Stimulated activated CD8-positive, alpha-beta memory T cell treated with anti-CD3 and anti-CD28 coated beads, Interleukin-15, amount 100 ng/mL, for 4 hours (primary cell): ENCODE results near the gene NKX1-1.
"Not testable (repeated sequence)": the region's sequence is repeated elsewhere in the genome, so short reads cannot be mapped to it uniquely, and the experiment has no call there.

Source experiments
- DNase-seq, 2 donors: peaks; one replicate each; pipeline ENCODE4 v3.0.0-alpha.2; 2020; ENCODE audit warnings: low read depth in 2 of 2

NKX1-1 gene

DNA sequence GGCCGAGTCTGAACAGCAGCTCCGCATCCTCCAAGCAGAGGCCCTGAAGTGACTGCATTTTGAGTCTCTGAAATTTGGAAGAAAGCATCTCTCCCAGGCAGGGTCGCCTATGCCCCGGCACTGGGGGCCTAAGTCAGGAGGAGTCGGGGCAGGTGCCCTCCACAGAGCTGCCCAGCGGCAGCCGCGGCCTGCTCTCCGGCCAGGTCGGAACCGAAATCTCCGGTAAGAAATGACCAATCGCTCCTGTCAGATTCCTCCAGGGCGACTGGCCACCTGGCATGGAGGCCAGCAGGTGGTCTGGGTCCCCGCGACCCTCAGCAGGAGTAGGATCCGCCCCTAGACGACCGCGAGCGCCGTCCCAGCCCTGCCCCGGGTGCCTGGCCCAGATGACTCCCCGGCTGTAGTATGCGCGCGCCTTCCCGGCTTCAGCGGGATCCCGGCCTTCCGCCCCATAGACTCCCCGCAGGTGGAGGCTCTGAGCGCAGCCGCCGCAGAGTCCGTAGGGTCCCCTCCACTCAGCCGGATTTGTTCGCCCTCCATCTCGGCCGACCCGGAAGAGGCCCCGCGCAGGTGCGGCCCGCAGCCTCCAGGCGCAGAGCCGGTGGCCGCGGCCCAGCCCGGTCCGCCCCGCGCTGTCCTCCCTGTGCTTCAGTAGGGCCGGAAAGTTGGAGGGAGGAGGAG lies 1.5 kb downstream of the NKX1-1 start:
- DNase-seq: no peak

DNA sequence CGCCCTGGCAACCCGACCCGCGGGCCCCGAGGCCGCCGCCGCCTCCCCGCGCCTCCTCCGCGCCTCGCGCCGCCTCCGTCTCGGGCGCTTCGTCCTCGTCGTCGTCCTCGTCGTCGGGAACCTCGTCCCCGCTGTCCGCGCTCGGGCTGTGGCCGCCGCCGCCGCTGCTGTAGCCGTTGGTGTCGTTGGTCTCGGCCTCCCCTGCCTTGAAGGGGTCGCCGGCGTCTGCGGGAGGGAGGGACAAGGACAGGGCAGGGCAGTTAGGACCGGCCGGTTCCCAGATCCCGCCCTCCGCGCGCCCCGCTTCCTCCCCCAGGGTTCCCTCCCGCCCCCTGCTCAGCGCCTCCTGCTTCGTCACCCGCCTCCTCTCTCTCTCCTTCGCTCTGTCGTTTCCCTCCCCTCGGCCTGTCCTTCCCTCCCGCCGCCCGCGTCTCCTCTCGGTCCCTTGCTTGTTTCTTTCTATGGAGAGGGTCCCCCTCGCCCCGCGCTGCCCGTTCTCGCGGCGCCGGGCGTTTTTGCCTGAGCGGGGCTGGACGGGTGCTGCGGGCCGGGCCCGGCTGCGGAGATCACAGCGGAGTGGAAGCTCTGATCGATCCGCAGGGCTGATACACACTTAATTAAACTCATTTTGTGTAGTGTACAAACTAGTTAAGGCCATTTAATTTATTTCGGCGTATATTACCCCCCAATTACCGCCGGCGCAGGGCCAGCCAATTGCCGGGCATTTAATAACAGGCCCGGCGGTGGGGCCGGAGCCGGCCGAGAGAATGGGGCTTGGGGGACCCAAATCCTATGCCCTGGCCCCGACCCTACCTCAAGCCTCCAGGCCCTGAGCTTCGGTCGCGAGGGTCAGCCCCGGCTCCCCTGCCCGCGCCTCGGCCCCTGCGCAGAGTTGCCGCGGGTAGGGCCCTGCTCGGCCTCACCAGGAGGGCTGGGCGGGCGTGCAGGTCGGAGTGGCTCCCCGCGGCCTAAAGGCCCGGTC lies 2.4 kb downstream of the NKX1-1 start:
- no peak for DNase-seq

DNA sequence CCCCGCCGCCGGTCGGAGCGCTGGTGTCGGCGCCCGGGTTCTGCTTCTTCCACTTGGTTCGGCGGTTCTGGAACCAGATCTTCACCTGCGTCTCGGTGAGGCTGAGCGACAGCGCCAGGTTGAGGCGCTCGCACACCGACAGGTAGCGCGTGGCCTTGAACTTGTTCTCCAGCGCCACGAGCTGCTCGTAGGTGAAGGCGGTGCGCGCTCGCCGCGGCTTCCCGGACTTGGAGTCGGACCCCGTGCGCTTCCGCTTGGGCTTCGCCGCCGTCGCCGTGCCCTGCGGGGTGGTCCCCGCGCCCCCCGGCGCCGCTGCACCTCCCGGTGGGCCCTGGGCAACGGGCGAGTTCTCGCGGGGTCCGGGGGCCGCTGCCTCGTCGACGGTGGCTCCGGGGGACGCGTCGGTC lies 3.1 kb downstream of the NKX1-1 start:
- DNase-seq: no peak

DNA sequence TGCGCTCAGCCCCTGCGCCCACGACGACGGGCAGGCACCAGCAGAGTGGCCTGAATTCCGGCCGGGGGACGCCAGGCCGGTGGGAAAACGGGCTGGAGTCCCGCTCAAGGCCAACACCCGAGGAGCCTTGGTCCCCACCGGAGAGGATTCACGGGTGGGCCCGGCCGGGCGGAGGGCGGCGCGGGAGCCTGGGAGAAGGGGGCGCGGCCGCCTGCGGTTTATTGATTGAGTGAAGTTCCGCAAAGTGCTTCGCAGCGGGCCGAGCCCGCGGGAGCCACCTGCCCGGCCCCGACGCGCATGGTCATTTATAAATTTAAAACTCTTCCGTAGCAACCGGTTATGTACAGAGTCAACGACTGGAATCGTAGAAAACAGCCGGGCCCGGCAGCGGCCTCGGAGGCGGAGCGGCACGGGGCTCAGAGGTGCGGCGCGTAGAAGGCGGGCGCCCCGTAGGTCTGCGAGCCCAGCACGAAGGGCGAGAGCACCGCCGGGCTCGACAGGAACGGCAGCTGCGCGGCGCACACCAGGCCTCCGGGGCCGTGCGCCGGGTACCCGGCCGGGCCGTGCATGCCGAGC lies 3.6 kb downstream of the NKX1-1 start:
- no peak for DNase-seq

DNA sequence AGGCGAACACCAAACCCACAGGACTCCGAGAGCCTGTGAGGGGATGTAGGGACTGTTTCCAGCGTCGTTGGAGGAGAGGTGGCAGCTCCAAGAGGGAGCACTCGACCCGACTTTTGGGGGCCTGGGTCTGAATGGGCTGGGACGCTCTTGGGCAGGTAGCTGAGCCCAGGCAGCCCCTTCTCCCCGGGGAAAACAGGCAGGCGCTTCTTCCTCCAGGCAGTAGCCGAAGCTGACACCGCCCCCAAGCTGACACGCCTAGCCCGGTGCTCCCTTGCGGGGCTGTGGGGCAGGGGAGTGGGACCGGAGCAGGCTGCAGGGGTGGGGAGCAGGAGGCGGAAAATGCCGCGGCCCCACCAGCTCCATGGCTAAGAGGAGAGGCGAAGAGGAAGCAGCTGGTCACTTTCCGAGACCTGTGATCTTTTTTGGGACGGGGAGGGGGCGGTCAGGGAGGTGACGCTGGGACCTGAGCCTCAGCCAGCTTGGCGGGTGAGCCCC lies 4.2 kb downstream of the NKX1-1 start:
- no peak for DNase-seq

DNA sequence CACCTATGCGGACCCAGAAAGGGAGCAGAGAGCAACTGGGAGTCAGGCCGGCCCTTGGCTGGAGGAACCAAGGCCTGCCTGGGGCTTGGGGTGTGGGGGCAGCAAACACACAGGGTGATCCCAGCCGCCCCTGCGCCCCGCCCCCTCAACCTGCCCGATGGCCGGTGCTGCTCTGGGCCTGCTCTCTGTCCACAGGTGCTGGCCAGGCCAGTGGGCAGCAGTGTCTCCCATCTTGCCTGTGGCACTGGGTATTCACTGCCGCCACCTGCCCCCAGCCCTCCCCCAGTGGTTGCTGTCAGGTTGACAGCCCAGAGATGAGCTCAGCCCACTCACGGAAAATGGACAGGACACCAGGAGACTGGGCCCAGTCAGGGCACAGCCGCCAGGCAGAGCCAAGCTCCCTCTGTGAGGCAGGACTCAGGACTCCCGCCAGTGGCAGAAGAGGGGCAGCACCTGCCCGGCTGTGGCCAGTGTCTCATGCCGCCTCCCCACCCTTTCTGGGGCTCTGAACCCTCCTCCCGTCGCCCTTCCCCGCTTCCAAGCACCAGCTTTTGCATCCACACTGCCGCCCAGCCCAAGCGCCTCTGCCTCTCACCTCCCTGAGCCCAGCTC lies 4.7 kb downstream of the NKX1-1 start:
- DNase-seq: no peak

DNA sequence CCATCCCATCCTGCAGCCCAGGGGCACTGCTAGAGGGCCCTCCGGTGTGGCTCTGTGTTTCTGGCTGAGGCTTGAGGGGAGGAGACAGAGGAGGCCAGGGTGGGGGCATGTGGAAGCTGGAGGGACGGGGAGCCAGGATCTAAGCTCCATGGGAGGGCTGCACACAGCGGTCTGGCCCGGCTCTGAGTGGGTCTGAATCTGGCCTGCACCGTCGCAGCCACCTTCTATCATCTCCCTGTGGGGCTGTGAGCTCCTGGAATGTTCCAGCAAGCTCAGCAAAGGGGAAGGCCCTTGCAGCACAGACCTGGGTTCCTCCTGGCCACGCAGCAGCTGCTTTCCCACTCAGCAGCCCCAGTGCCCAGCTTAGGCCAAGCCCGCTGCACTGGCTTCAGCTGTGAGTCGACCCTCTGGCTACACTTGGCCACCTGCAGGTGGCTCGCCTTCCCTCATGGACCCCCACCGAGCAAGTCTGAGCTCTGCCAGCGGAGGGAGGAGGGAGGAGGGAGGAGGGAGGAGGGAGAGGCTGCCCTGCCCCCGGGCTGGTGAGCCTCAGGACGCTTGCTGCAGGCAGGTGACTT lies 5.3 kb downstream of the NKX1-1 start:
- no peak for DNase-seq

DNA sequence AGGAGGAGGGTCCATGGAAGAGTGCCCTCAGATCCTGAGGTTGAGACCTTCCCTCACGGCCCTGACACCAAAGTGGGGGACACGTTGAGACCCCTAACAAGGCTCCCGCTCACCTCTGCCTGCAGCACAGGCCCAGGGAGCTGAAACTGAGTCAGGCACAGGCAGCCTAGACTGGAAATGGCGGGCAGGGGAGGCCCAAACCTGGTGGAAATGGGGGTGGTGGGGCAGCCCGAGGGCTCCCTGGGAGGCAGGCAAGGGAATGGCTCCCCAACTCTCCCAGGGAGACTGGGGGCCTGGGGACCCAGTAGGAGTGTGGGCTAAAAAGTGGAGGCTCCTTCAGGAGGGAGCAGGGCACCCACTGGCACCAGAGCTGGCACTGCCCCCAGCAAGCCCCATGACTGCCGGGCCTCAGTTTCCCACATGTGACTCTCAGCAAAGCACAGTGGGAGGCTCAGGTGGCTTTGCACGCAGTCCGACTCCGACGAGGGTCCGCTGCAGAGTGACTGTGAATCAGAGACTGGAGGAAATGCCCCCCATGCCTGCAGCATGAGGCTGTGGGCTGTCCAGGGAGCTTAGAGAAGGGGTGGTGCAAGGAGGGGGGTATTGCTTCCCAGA lies 5.9 kb downstream of the NKX1-1 start:
- DNase-seq: no peak

DNA sequence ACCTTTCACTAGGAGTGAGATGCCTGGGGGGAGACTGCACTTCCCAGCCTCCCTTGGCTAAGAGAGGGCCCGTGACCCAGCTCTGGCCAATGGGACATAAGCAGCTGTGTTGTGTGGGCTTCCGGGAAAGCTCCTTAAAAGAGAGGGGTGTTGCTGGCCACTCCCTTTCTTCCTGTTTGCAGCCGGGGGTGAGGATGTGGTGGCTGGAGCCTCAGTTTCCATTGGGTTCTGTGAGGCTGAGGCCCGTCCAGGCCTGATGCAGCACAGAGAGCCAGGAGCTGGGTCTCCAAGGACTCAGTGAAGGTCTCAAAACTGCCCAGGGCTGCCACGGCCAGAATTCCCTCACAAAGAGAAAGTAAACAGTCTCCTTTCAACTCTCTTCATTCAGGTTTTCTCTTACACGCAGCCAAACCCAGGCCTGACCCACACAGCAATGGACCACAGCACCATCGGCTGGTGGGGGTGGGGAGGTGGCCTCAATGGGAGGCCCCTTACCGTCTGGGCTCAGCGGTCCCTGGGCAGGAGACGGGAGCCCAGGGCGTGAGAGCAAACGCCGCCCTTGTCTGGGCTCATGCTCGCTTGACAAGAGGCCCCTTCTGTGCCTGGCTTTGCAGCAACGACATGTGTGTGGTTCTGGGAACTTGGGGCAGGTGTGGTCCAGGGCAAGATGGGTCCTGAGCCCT lies 6.6 kb downstream of the NKX1-1 start:
- no peak for DNase-seq

DNA sequence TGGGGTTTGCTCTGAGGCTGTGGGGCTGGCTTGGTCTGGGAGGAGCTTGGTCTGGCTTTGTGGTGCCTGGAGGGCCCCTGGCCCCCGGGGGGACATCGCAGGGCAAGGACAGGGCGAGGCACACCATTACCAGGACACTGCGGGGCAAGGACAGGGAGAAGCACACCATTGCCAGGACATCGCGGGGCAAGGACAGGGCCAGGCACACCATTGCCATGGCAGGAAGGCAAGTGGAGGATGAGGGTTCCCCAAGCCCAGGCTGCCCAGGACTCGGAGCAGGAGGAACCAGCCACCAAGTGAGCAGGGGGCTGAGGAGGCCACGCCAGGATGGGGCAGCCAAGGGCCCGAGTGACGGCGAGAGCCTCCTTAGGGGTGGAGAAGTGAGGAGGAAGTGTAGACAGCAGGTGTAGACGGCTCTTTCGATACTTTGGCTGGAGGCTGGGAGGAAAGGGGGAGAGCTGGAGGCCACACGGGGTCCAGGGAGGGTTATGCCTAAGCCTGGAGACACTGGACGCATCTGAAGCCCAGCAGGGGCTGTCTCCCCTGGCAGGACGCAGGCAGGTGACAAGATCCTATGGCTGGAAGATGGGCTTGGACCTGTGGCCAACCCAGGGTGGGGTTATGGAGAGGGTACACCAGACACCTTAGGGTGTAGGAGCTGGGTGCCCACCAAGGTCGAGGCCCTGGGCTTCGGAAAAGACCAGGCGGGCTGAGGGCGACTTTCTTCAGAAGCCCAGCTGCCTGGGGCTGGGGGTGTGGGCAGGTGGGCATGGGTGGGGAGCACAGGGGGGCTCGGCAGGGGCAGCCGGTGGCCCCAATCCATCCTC lies 7.3 kb downstream of the NKX1-1 start:
- DNase-seq: no peak

DNA sequence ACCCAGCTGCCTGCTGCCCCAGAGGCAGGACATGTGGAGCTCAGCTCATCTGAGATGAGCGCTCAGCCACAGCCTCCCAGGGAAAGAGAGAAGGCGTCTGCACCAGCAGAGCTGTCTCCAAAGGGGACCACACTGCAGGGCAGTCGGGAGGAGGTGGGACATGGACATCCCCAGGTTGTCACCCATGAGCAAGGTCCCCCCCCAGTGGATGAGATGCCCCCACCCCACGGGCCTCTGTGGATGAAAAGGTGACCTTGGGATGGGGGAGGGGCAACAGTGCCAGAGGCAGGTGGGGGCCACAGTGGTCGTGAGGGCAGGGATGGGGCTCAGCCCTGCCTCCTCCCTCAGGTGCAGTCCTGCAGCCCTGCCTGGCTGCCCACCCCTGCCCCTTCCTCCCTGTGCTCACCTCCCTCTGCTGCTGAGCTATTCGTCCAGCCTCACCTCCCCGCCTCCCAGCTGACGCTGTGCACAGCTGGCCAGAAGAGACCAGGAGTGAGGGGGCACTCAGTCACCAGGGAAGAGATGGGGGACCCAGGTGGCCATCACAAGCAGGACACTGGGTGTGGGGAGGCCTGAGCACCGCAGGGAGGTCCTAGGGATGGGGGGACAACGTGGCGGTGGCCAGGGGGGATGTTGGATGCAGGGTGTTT lies 9.3 kb downstream of the NKX1-1 start:
- DNase-seq: no peak

DNA sequence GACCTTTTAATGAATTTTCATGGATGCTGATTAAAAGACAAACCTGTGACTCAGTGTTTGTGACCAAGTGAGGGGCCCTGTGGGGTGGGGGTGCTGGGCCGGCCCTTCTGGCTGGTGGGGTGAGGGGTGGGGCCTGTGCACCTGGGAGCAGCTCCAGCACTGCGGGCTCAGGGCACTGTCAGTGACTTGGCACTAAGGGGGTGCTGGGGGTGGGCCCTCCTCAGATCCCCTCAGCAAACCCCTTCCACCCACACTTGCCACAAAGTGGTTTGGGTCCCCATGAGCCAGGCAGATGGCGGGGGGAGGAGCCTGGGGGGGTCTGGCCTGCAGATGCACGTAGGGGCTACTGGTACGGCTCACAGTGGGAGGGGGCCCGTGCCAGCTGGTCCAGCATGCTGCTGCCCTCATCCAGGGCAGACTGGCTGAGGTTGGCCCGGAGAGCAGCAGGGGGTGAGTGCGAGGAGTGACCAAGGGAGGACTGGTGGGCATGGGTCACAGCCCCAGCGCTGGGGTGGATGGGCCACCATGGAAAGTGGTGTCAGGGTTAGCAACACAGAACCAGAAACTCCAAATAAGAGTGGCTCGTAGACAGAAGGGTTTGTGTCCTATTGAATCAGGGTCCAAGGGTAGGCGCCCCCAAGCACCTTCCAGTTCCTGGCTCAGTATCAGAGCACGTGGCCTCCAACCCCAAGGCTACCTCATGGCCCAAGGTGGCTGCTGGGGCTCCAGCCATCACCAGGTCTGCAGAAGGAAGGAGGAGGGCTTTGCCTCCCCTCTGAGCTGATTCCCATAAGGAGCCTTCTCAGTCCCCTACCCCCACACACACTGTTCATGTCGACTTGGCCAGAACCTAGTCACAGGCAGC lies 10.1 kb downstream of the NKX1-1 start:
- DNase-seq: no peak

DNA sequence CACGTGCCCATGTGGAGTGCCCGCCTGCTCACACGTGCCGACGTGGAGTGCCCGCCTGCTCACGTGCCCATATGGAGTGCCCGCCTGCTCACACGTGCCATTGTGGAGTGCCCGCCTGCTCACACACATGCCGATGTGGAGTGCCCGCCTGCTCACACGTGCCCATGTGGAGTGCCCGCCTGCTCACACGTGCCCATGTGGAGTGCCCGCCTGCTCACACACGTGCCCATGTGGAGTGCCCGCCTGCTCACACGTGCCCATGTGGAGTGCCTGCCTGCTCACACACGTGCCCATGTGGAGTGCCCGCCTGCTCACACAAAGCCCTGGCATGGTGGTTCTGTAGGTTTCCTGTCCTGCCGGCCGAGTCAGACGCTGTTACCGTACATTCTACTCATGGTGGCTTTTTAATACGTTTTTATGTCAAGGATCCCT lies 10.8 kb downstream of the NKX1-1 start:
- not testable (repeated sequence) for DNase-seq

DNA sequence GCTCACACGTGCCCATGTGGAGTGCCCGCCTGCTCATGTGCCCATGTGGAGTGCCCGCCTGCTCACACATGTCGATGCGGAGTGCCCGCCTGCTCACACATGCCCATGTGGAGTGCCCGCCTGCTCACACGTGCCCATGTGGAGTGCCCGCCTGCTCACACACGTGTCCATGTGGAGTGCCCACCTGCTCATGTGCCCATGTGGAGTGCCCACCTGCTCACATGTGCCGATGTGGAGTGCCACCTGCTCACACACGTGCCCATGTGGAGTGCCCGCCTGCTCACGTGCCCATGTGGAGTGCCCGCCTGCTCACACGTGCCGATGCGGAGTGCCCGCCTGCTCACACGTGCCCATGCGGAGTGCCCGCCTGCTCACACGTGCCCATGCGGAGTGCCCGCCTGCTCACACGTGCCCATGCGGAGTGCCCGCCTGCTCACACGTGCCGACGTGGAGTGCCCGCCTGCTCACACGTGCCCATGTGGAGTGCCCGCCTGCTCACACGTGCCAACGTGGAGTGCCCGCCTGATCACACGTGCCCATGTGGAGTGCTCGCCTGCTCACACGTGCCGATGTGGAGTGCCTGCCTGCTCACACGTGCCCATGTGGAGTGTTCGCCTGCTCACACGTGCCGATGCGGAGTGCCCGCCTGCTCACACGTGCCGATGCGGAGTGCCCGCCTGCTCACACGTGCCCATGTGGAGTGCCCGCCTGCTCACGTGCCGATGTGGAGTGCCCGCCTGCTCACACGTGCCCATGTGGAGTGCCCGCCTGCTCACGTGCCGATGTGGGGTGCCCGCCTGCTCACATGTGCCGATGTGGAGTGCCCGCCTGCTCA lies 11.5 kb downstream of the NKX1-1 start:
- DNase-seq: not testable (repeated sequence)

DNA sequence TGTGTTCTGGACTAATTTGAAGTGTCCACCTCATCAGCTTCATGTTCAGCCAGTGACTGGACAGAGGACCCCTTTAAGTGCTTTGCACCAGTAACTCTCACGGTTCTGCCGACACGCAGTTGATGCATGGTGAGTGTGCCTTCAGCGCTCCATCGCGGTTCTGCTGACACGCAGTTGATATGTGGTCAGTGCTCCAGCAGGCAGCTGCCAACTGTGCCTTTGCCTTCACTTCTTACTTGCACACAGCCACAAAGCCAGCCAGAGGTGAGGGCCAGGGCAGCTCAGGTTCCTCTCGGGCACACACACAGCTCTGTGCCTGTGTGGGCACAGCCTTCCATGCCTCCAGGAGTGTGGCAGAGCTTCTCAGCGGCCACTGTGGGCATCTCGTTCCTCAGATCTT lies 12.4 kb downstream of the NKX1-1 start:
- DNase-seq: no peak

DNA sequence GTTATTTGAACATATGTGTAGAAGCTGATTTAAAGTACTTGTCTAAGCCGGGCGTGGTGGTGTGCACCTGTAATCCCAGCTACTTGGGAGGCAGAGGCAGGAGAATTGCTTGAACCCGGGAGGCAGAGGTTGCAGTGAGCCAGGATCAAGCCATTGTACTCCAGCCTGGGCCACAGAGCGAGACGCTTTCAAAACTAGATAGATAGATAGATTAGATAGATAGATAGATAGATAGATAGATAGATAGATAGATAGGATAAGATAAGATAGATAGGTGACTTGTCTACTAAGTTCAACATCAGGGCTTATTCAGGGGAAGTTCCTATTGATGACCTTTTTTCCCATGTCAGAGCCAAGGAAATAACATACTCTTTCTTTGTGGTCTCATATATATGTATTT lies 12.9 kb downstream of the NKX1-1 start:
- not testable (repeated sequence) for DNase-seq
